ENCODE results near the gene CHRNA1. TPM values are rescaled to one million over a fixed set of nuclear protein-coding genes. Genes with fewer than 3 reads are reported as not detected.
A peak's percentile ranks its signal among the peaks of the same experiment; 100 is the strongest.

Gene CHRNA1
- total RNA-seq, 1 donor from 2014 or later: not detected

DNA sequence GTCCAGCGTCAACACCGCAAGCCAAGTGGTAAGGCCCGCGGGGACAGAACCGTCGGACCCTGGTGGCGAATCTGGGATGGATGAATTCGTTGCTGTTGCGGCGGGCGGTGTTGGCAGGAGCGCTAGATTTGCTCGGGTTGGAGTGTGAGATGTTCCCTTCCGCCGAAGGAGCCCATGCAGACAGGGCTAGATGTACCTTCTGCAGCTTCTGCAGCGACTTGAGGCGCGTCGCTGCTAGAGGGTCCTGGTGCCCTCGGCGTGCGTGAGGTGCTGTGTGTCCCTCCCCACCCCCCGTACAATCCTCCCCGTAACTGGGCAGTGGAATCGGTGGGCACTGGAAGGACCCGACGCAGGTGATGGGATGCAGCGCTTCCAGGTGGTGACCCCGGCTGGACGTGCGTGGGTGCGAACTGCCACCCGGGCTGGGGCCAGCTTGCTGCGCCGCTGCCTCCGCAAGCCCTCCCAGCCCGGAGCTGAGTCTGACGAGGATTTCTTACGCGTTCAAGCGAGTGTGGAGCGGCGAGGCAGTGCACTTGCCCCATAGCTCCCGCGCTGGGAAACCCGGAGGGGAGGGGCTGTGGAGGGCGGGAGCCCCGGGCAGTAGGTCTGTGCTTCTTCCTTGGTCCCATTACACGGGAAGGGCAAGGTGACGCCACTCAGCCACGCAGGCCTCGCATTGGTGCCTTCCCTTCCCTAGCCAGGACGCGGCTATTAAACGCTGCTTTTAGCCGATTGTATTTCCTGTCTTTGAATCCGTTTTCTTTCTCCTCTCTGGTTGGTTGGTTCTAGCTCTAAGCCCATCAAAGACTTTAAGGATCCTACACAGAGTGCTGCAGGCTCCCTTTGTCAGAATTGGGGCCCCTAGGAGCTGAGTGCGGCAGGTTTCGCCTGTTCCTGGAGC lies 34.2 kb downstream of the CHRNA1 start:
- Mint-ChIP-seq H3K36me3 (ENCODE audit: low read depth) (no peaks in the 10 kb centered on the region), H3K4me3 (peak overlapping the region; percentile 80), H3K27me3 (peaks cover 47% of the 10 kb centered on the region), H3K27ac (no peak overlapping the region), H3K9me3 (no peaks in the 10 kb centered on the region), H3K4me1 (peaks cover 10% of the 10 kb centered on the region)
- intact Hi-C loops (cut with micrococcal nuclease): no loop called here
- CTCF ChIA-PET: interaction anchor here (0.7 kb wide), 1 partner anchor 19 kb away, joined by 3 read pairs; no protein-coding TSS in a partner anchor
- POLR2A ChIA-PET: no interaction called here
- DNase-seq (peak; percentile 22), ATAC-seq (ENCODE audit: low read depth) (peak; percentile 34)
- TF ChIP-seq, protein P1, sequence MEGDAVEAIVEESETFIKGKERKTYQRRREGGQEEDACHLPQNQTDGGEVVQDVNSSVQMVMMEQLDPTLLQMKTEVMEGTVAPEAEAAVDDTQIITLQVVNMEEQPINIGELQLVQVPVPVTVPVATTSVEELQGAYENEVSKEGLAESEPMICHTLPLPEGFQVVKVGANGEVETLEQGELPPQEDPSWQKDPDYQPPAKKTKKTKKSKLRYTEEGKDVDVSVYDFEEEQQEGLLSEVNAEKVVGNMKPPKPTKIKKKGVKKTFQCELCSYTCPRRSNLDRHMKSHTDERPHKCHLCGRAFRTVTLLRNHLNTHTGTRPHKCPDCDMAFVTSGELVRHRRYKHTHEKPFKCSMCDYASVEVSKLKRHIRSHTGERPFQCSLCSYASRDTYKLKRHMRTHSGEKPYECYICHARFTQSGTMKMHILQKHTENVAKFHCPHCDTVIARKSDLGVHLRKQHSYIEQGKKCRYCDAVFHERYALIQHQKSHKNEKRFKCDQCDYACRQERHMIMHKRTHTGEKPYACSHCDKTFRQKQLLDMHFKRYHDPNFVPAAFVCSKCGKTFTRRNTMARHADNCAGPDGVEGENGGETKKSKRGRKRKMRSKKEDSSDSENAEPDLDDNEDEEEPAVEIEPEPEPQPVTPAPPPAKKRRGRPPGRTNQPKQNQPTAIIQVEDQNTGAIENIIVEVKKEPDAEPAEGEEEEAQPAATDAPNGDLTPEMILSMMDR (IDR thresholded peaks at IDR 0.05): no peak

- ATAC-seq (ENCODE audit: low read depth): no peak
- POLR2A ChIA-PET: no interaction called here
- Mint-ChIP-seq H3K36me3 (ENCODE audit: low read depth) (no peaks in the 10 kb centered on the region), H3K9me3 (no peaks in the 10 kb centered on the region), H3K4me1 (peaks cover 10% of the 10 kb centered on the region), H3K27me3 (peaks cover 42% of the 10 kb centered on the region), H3K4me3 (no peak overlapping the region), H3K27ac (no peak overlapping the region)
- intact Hi-C loops (cut with micrococcal nuclease): no loop called here
- CTCF ChIA-PET: no interaction called here
- TF ChIP-seq, protein P1 (IDR thresholded peaks at IDR 0.05): no peak
- no peak for DNase-seq
Measured at GRCh38 chr2:174728096-174728495, 36.2 kb downstream of the CHRNA1 start.

GRCh38 chr2:174726212-174726611 lies 38.1 kb downstream of the CHRNA1 start:
- Mint-ChIP-seq H3K4me3 (no peak overlapping the region), H3K4me1 (peaks cover 10% of the 10 kb centered on the region), H3K27ac (no peak overlapping the region), H3K36me3 (ENCODE audit: low read depth) (no peaks in the 10 kb centered on the region), H3K27me3 (peaks cover 28% of the 10 kb centered on the region), H3K9me3 (no peaks in the 10 kb centered on the region)
- TF ChIP-seq, protein P1 (IDR thresholded peaks at IDR 0.05): no peak
- ATAC-seq (ENCODE audit: low read depth) (no peak), DNase-seq (no peak)
- intact Hi-C loops (cut with micrococcal nuclease): no loop called here
- POLR2A ChIA-PET: no interaction called here
- CTCF ChIA-PET: no interaction called here

DNA sequence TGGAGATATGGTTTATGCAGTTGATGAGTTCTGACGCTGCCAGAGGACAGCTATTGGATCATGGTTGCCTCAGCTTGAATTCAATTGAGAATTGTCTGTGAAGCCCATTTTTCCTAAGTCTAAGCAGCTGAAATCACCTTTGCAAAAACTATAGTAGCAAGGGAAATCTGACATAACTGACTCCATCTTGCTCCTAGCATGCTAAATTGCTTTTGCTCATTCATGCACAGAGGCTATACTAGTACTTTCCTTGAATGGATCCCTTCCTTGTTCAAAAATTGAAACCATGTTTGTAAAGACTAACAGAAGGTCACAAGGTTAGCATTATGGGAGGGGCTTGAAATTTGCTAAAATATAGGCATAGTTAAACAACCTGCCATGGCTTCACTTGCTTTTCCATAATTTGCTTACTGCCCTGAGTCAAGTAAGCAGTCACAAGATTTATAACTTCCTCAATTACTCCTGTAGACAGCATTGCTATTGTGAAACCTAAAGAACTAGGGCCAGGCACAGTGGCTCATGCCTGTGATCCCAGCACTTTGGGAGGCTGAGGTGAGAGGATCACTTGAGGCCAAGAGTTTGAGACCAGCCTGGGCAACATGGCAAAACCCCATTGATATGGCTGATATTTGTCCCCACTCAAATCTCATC lies 41.2 kb downstream of the CHRNA1 start:
- no peaks in the 10 kb centered on the region for H3K9me3 Mint-ChIP-seq
- DNase-seq (no peak), ATAC-seq (ENCODE audit: low read depth) (no peak)
- H3K27ac Mint-ChIP-seq: no peak overlapping the region
- CTCF ChIA-PET: no interaction called here
- H3K36me3 Mint-ChIP-seq (ENCODE audit: low read depth): no peaks in the 10 kb centered on the region
- POLR2A ChIA-PET: no interaction called here
- intact Hi-C loops (cut with micrococcal nuclease): no loop called here
- H3K4me3 Mint-ChIP-seq: no peak overlapping the region
- no peaks in the 10 kb centered on the region for H3K4me1 Mint-ChIP-seq
- TF ChIP-seq, protein P1 (IDR thresholded peaks at IDR 0.05): no peak
- peaks cover 7% of the 10 kb centered on the region for H3K27me3 Mint-ChIP-seq

- H3K27ac Mint-ChIP-seq: no peak overlapping the region
Measured at GRCh38 chr2:174719016-174719415, 45.3 kb downstream of the CHRNA1 start.

More at GRCh38 chr2:174719016-174719415, 45.3 kb downstream of the CHRNA1 start:
- intact Hi-C loops (cut with micrococcal nuclease): no loop called here
- ChIA-PET POLR2A (no interaction called here), CTCF (no interaction called here)
- DNase-seq (no peak), ATAC-seq (ENCODE audit: low read depth) (no peak)
- H3K27me3 Mint-ChIP-seq: peaks cover 3% of the 10 kb centered on the region
- H3K4me3 Mint-ChIP-seq: no peak overlapping the region
- no peaks in the 10 kb centered on the region for H3K36me3 Mint-ChIP-seq (ENCODE audit: low read depth)
- no peaks in the 10 kb centered on the region for H3K9me3 Mint-ChIP-seq
- H3K4me1 Mint-ChIP-seq: no peaks in the 10 kb centered on the region
- TF ChIP-seq, protein P1 (IDR thresholded peaks at IDR 0.05): no peak

Data from activated B cell treated with CpG ODN at 0.5 μM for 24 hours (primary cell).